A549 (cell line): Measurements from ENCODE around the gene WNT2B.

Experiments used
- CTCF ChIP-seq: fragments of >200 bp; sonication (Bioruptor Twin); formaldehyde crosslinking; IDR thresholded peaks from 3 replicates; pipeline ENCODE4 v1.5.1; 2016
- ESRRA ChIP-seq: fragments of 150-350 bp; IDR thresholded peaks from 2 replicates; pipeline ENCODE4 v1.6.1; 2014; ENCODE audit warnings: mild to moderate bottlenecking, low read length, borderline replicate concordance
- MAX ChIP-seq: IDR thresholded peaks from 2 replicates; pipeline ENCODE4 v1.6.1; 2012
- ZSCAN20 ChIP-seq: fragments of 250-450 bp; sonication (Bioruptor Pico); IDR thresholded peaks from 2 replicates; pipeline ENCODE4 v1.8.0; 2022; ENCODE audit warnings: mild to moderate bottlenecking, moderate library complexity

DNA sequence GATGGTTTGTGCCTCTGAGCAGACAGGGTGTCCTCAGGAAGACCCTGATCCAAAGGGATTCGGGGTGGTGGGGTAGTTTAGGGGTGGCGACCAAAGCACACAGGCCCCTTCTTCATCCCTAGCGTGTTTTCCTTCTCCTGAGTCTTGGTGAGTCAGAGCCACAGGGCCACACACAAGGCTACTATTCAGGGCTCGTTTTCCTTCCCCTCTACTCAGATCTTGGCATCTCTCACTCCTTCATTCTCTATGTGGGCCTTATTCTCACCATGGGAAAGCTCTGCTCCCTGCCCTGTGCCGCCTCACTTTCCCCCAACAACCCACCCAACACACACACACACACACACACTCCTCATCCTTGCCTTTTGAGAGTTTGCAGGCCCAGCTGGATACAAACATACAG is 43.6 kb upstream of the WNT2B start:
- TF ChIP-seq CTCF, result no peak
- no peak for TF ChIP-seq ESRRA
- TF ChIP-seq ZSCAN20 (CRISPR knock-in tag), result no peak
- TF ChIP-seq MAX, result no peak
